GM21390 (cell line): Measurements from ENCODE around the gene C17orf75.
"Not testable (repeated sequence)": the region's sequence is repeated elsewhere in the genome, so short reads cannot be mapped to it uniquely, and the experiment has no call there.

ENCODE experiments used
- ATAC-seq: cut with Tn5 transposase; IDR thresholded peaks from one replicate; pipeline ENCODE4 v1.9.1; 2021; ENCODE audit not compliant: unreplicated experiment

The C17orf75 gene

DNA sequence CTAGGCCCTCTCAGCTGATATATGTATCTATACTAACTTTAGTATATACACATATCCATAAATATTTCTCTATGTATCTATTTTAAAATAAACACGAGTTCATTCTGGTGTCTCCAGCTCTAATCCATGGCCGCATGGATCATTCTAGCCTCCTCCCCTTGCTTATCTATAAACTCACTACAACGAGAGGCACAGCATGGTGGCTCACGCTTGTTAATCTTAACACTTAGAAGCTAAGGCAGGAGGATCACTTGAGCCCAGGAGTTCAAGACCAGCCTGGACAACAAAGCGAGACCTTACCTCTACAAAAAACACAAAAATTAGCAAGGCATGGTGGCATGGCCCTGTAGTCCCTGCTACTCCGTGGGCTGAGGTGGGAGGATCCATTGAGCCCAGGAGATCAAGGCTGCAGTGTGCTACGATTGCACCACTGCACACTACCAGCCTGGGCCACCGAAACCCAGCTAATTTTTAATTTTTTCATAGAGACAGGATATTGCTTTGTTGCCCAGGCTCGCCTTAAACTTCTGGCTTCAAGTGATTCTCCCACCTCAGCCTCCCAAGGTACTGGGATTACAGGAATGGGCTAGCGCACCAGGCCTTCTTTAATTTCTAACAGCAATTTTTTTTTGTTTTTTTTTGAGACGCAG, 4.1 kb upstream of the C17orf75 start:
- no peak for ATAC-seq

DNA sequence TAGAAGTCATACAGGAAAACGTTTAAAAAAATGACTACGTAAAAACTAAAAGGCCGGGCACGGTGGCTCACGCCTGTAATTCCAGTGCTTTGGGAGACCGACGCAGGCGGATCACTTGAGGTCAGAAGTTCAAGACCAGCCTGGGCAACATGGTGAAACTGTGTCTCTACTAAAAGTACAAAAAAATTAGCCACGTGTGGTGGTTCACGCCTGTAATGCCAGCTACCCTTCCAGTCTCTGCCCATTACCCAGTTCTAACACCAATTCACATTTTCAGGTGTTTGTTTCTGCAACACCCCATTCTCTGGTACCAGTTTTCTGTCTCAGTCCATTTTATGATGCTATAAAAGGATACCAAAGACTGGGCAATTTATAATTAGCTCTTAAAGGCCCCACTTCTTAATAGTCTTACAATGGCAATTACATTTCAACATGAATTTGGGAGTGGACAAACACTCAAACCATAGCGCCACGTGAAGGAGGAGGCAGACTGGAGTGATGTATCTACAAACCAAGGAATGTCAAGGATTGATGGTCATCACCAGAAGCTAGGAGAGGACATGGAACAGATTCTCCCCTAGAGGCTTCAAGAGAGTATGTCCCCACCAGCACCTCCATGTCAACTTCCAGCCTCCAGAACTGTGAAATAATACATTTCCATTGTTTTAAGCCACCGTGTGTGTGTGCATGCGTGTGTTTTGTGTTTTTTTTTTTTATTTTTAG, 791 bp upstream of the C17orf75 start:
- ATAC-seq, result no peak

GRCh38 chr17:32341141-32341856, 674 bp downstream of the C17orf75 start:
- peak; percentile 23 for ATAC-seq

- ATAC-seq, result no peak
Measured at GRCh38 chr17:32335687-32336086, 6.3 kb downstream of the C17orf75 start.

- no peak for ATAC-seq
Measured at GRCh38 chr17:32335046-32335445, 6.9 kb downstream of the C17orf75 start.

DNA sequence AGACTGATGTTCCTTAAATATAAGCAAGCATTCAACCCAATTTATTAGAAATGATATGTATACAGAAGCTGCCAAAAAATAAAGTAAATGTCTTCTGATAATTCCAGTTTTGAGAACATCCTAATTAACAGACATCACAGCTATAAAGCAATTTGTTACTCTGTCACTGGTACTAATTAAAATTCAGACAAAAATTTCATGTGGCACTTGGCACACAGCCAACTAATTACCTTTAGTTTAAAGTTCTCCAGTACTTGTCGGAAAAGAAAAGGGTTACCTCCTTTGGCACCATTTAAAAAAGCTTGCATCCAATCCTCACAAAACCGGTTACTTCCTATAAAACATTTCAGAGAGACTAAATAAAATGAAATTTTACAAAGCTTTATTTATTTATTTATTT, 8.8 kb downstream of the C17orf75 start:
- no peak for ATAC-seq

DNA sequence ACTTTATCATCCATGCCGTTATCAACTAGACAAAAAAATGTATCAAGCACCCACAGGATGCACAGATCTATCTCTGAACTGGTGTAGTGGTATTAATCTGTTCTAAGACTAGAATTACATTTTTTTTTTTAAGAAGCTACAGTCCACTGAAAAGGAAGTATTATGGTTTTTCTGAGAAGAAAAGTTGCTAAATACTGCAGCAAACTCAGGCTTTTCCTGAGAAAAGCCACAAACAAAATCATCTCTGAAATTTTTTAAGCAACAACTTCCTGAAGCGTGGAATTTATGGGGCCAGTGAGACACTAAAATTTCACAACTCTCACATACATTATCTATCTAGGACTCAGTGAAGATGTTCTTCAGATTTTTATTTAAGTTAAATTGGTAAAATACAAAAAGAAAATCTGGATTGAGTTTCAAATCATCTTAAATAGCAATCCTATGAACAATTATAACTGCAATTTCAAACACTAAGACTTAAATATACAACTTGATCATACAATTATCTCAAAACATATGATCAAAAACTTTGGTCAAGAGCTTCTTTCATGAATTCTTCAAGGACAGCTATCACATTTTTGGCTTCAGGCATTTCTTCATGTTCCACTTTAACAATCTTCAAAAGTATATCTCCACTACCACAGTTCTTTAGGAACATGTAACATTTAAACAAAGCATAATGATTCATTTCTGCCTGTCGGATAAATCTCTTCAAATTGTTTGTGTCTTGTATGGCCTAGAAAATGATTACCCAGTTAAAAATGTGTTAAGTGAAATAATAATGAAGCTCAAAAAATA, 10.5 kb downstream of the C17orf75 start:
- ATAC-seq, result no peak

GRCh38 chr17:32330147-32330546, 11.8 kb downstream of the C17orf75 start:
- ATAC-seq, result no peak

GRCh38 chr17:32327911-32328310, 14.1 kb downstream of the C17orf75 start:
- ATAC-seq, result no peak

DNA sequence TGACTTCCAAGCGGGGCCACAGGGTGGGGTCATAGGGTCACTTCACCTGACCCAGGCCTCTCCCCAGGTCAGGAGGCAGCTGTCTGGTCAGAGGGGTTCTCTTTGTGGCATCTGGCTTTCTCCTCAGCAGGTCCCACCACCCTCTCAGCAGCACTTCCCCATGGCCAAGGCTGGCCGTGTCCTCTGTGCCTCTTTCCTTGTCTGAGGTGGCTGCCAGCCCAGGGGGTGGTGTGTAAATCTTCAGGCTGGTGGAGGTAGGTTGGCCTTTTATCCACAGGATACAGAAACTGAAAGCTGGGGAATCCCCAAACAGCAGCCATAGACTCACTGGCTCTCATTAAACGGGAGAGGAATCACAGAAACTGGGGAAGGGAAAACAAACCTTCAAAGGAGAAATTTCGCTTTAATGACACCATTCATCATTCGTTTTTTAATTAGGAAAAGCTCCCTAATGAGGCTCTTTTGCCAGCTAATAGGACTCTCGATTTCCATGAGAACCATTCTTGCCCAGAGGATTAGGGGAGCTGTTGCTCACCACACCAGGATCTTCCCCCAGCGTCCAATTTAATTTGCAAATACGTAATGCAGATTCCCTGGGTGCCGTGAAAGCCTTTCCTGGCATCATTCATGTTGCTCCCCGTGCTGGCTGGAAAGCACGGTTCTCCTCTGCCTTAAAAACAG, 18.0 kb downstream of the C17orf75 start:
- ATAC-seq, result no peak

DNA sequence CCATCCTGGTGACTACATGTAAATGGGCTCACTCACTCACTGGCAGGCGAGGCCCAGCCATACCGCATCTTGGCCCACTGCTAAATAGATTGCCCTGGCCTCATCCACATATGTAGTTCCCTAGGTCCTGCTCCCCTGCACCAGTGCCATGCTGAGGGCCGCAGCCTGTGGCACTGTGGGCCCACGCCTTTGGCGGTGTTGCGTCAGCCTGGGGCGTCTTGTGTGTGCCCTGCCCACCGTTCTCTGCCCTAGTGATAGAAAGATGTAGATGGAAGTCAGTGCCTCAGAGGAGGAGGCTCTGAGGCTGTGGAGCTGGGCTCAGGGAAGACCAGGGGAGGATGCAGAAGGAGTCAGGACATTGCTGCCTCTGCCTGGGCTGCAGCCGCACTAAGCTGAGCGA, 18.9 kb downstream of the C17orf75 start:
- ATAC-seq, result no peak

DNA sequence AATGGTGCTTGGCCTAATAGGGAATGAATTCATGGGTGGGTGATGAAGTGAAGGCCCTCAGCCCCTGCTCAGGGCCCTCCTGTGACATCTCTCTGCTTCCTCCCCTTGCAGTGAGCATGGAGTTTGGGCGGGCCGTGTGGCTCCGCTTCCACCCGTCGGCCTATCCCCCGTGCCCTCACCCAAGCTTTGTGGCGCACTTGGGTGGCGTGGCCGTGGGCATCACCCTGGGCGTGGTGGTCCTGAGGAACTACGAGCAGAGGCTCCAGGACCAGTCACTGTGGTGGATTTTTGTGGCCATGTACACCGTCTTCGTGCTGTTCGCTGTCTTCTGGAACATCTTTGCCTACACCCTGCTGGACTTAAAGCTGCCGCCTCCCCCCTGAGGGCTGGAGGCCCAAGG, 21.1 kb downstream of the C17orf75 start:
- ATAC-seq, result no peak

GRCh38 chr17:32320080-32320479, 21.9 kb downstream of the C17orf75 start:
- not testable (repeated sequence) for ATAC-seq

DNA sequence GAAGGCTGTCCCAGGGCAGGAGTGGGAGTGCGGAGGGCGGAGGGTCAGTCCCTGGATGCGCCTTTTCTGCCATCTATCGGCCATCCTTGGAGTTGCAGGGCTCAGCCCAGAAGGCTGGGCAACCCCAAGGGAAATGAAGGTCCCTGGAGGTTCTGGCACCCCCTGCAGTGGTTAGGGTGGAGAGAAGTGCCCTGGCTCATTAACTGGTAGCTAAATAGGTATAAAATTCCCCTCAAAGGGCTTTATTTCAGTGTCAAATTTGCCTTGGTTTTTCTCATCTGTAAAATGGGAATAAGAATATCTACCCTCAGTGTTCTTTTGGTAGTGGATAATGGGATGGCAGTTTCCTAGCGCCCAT, 22.4 kb downstream of the C17orf75 start:
- peak; percentile 69 for ATAC-seq

GRCh38 chr17:32318071-32318470, 23.9 kb downstream of the C17orf75 start:
- no peak for ATAC-seq

GRCh38 chr17:32317353-32317752, 24.6 kb downstream of the C17orf75 start:
- no peak for ATAC-seq

GRCh38 chr17:32316653-32317052, 25.3 kb downstream of the C17orf75 start:
- ATAC-seq, result not testable (repeated sequence)

GRCh38 chr17:32315171-32315570, 26.8 kb downstream of the C17orf75 start:
- ATAC-seq, result no peak

DNA sequence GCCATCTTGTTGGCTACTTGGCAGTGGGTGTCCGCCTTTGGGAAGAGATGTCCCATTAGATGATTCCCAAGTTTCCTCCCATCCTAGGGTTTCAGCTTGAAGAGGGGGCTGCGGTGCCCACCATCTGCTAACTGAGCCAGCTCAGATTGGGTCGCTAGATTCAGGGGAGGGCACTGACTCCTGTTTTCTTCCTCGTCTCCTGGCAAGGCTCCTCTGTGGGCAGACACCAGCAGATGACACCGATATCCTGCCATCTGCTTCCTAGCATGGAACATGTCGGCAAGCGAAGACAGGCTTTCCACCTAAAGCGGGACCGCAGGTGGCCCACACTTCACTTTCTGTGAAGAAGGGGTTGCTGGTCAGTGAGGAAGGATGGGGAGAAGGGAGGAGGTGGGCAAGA, 27.3 kb downstream of the C17orf75 start:
- ATAC-seq, result no peak

DNA sequence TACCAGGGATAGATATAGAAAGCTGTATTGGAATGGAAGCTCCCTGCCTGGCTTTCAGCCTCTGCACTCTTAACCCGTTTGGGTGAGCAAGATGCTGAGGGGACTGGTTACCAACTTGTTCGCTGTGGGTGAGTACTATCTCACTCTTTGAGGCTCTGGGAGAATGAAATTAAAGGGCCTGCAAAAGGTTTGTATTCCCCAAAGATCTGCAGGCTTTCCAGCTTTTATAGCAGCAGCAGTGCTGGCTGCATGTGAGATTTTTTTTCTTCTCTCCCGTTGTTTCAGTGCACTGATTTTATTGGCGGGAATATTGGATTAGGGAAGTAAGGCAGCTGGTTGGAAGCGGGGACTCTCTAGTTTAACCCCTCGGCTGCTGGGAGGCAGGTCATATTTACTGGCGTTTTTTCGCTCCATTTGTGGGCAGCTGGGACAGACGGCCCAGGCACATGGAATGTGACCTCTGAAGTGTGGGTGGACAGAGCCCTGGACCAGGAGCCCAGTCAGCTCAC, 30.9 kb downstream of the C17orf75 start:
- ATAC-seq, result no peak

GRCh38 chr17:32307658-32308057, 34.3 kb downstream of the C17orf75 start:
- ATAC-seq, result no peak
